Measurements from ENCODE around the gene POC5.
A peak's percentile ranks its signal among the peaks of the same experiment; 100 is the strongest.
"Not testable (repeated sequence)": the region's sequence is repeated elsewhere in the genome, so short reads cannot be mapped to it uniquely, and the experiment has no call there.

POC5 gene, protein sequence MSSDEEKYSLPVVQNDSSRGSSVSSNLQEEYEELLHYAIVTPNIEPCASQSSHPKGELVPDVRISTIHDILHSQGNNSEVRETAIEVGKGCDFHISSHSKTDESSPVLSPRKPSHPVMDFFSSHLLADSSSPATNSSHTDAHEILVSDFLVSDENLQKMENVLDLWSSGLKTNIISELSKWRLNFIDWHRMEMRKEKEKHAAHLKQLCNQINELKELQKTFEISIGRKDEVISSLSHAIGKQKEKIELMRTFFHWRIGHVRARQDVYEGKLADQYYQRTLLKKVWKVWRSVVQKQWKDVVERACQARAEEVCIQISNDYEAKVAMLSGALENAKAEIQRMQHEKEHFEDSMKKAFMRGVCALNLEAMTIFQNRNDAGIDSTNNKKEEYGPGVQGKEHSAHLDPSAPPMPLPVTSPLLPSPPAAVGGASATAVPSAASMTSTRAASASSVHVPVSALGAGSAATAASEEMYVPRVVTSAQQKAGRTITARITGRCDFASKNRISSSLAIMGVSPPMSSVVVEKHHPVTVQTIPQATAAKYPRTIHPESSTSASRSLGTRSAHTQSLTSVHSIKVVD

GRCh38 chr5:75717082-75717922, at the start of gene POC5:
TSS of gene POC5 (minus strand) at chr5:75717437. CDS start at chr5:75712937, 4,500 bp downstream.
- peak; percentile 95 to 98 for ATAC-seq

DNA sequence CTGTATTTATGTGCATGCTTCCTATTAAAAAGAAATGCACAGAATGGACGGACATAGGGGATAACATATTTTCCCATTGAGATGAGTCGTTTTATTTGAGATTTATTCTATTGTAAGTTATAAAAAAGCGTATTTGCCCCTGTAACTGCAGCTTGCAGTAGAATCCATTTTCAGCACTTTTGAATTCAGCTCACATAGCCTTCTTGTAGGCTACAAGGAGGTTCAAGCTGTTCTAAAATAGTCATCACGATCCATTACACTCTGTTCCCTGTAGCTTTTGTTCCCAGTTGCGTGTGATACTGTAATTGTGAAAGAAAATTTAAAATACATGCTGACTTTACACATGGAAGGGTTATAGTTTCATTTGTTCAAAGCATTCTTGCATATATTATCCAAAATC, 40.9 kb upstream of the POC5 start:
- ATAC-seq, result no peak

GRCh38 chr5:75756981-75757380, 39.7 kb upstream of the POC5 start:
- ATAC-seq, result no peak

DNA sequence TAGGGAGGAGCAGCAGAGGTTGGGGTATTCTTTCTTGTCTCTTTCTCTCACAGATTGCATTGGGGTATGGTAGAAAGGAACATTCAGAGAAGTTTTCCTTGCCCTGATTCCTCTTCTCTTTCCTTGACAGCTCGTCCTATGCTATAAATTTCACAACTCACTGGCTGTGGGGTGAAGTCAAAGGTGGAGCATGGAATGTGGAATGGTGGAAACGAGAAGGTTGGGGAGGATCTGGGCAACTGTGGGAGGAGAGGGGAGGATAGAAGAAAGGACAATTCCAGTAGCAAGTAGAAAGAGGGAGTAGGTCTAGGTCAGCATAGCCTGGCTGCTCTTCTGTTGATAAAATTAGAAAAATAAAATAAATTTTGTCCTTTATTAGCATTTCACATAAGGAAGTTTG, 39.0 kb upstream of the POC5 start:
- ATAC-seq, result no peak

DNA sequence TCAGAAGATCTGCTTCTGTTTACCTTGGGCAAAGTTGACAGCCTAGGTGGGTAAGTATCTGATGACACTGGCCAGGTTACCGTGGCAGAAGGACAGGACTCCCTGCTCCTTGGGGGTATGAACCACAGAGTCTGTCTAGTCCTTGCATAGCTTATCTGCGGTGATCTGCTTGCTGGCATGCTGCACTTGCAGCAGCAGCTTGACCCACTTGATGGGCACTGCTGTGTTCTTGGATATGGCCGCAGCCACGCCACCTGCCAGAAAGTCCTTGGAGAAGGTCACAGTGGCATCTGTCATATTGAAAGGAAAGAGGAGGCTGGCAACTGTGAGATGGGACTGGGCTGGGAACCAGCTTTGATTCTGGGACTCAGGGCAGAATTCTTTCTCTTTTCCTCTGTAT, 35.9 kb upstream of the POC5 start:
- ATAC-seq, result no peak

GRCh38 chr5:75744355-75744754, 27.1 kb upstream of the POC5 start:
- ATAC-seq, result no peak

GRCh38 chr5:75736273-75736672, 19.0 kb upstream of the POC5 start:
- ATAC-seq, result no peak

DNA sequence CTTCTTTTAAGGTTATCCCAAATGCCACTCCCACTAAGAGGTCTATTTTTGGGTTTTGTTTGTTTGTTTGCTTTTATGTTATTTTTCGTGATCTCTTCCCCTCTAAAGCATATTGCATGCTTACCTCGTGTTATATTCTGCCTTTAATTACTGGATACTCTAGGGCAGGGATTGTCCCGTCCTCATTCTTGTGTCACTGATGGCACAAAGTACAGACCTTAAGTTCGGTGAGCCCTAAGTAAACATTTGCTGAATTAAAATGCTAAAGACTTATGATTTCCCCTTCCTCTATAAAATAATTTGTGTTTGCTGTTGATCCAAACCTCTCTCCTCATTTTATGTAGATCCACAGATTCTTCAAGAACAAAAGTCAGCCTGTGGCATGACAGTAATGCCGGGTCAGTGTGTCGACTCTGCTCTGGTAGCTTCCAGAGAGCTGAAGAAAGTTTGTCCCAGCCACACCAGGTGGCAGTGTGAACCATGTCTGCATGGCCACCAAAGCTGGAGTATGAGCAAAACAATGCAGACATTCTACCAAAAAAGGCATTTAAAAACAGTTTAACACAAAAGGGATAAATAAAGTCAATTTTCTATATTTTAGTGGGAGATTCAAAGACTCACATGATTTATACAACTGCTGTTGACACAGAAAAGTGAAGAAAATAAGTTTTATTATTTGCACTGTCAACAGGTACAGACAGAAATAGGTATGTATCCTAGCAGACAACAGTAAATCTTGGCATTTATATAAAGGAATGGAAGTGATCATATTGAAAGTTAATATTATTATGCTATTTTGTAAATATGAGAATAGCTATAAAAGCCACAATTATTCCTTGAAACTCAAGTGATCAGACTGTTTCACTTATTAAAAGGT, 17.9 kb upstream of the POC5 start:
- ATAC-seq, result no peak

GRCh38 chr5:75733767-75734166, 16.5 kb upstream of the POC5 start:
- no peak for ATAC-seq

GRCh38 chr5:75731515-75731914, 14.3 kb upstream of the POC5 start:
- ATAC-seq, result not testable (repeated sequence)

DNA sequence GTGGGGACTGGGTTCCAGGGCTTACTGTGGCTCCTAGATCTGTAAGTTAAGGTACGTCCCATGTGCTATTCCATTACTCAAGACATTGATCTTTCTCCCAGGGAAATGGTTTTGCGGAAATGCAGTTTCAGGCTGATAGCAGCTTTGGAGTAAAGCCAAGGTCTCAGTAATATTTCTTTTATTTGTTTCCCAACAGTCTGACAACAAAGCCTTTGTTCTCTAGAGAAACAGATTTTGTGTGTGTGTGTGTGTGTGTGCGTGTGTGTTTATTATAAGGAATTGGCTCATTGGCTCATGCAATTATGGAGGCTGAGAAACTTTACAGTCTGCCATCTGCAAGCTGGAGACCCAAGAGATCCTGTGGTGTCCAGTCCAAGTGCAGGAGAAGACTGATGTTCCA, 12.1 kb upstream of the POC5 start:
- ATAC-seq, result no peak

GRCh38 chr5:75727931-75728330, 10.7 kb upstream of the POC5 start:
- no peak for ATAC-seq

DNA sequence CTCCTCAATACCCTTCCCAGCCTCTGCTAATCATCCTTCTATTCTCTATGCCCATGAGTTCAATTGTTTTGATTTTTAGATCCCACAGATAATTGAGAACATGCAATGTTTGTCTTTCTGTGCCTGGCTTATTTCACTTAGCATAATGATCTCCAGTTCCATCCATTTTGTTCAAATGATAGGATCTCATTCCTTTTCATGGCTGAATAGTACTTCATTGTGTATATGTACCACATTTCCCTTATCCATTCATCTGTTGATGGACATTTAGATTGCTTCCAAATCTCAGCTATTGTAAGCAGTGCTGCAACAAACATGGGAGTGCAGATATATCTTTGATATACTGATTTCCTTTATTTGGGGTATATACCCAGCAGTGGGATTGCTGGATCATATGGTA, 9.0 kb upstream of the POC5 start:
- not testable (repeated sequence) for ATAC-seq

- ATAC-seq, result no peak
These were observed 6.1 kb upstream of the POC5 start for GRCh38 chr5:75723378-75723777.

DNA sequence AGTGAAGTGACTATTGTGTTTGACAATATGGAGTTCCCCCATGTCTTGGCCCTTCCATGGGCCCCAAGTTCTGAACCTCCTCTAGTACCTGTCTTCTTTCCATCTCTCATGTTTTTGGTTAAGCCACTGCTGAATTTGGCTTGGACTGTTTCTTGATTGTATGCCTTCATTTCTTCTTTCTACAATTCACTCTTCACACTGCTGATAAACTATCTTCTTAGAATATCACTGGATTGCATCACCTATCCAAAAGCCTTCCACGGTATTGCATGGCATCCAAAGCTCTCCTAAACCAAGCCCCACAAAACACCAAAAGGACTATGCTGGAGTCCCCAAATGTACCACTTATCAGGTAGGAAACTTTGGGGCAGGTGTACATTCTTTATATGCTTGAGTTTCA, 4.3 kb upstream of the POC5 start:
- no peak for ATAC-seq

GRCh38 chr5:75720882-75721281, 3.6 kb upstream of the POC5 start:
- no peak for ATAC-seq

DNA sequence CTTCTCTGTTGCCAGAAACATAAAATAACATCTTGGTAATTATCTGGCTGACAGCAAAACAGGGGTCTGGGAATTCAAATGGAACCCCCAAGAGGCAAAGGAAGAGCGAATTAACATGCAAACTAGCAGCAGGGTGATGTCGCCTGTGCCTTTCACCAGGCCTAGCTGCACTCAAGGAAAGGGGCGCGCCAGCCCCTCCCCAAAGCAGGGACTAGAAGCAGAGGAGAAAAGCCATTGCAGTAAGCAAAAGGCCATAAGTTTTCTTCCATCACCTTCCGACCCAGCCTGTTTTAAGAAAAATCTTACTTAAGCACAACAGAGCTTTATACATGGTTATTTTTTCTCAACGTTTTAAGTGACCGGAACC, 539 bp downstream of the POC5 start:
- ATAC-seq, result no peak

DNA sequence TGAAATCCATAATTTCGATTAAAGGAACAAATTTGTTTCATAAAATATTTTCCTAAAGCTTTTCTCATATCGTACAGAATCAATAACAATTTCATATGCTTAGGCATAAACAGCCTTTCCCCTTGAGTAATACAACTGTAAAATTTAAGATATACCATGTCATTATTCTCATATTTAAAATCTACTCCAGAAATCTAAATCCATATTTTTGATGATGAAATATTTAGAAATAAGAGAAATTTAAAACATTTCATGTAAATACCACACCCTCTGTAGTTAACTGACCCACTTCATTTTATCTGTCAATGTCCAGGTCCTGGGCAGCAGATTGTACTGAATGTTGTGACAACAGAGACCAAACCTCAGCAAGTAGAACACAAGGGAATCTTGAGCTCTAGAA, 5.1 kb downstream of the POC5 start:
- ATAC-seq, result no peak

DNA sequence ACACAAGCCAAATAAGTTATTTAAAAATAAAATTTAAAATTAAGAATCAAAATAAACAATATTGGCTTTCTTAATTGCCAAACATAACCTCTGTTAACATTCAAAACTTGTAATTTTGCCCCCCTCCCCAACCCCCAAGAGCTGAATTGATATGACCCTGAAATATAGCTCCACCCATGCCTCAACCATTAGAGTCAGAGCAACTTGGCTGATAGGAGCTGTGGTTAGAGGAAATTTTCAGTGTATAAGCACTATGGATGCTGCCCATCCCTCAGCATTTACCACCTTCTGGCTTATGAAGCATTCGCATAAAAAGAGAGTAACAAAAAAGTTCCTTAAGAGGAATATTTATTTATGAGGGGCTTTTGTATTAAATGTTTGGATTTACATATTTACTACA, 6.1 kb downstream of the POC5 start:
- no peak for ATAC-seq

- ATAC-seq, result no peak
These were observed 6.6 kb downstream of the POC5 start for GRCh38 chr5:75710637-75711036.

DNA sequence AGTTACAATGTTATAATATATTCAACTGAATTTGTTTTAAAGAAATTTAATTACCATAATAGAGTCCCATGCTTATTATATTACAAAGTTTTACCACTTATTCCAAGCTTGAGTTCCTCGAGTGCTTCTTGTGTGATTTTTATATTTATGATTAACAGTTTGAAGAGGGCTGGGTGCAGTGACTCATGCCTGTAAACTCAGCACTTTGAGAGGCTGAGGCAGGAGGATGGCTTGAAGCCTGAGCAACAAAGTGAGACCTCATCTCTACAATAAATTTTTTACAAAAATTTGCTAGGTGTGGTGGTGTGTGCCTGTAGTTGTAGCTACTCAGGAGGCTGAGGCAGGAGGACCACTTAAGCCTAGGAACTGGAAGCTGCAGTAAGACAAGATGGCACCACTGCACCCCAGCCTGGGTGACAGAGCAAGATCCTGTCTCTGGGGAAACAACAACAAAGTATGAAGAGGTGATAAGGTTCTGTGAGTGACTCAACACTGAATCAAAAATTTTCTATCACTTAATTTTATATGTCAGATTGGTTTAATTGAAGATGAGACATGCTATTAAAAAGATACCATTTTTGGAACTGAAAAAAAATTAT, 9.2 kb downstream of the POC5 start:
- ATAC-seq, result peak; percentile 43 to 48

GRCh38 chr5:75706775-75707174, 10.5 kb downstream of the POC5 start:
- ATAC-seq, result no peak
